NT2/D1 (cell line): ENCODE measurements around the gene EID2B.

Experiments used
- DNase-seq: peaks from one replicate; pipeline ENCODE4 v3.0.0-alpha.2; 2011; ENCODE audit warnings: low read depth, low spot score
- H3K27me3 ChIP-seq: 2 replicates; pipeline ENCODE4 v1.6.0; 2011; ENCODE audit warnings: mild to moderate bottlenecking; ENCODE audit not compliant: insufficient read length, insufficient read depth
- H3K36me3 ChIP-seq: 2 replicates; pipeline ENCODE4 v1.6.1; 2011; ENCODE audit warnings: mild to moderate bottlenecking, low read length, mixed read lengths; ENCODE audit not compliant: insufficient read depth, insufficient read length
- H3K4me1 ChIP-seq: 2 replicates; pipeline ENCODE4 v1.5.1; 2011; ENCODE audit not compliant: insufficient read depth, insufficient read length
- H3K4me3 ChIP-seq: 2 replicates; pipeline ENCODE4 v1.5.1; 2011; ENCODE audit warnings: low read depth; ENCODE audit not compliant: insufficient read length
- H3K9ac ChIP-seq: 2 replicates; pipeline ENCODE4 v1.6.0; 2011; ENCODE audit warnings: low read depth; ENCODE audit not compliant: insufficient read length
- H3K9me3 ChIP-seq: 2 replicates; pipeline ENCODE4 v1.5.1; 2011; ENCODE audit warnings: mild to moderate bottlenecking, low read length; ENCODE audit not compliant: insufficient read depth
- SUZ12 ChIP-seq: IDR thresholded peaks from 2 replicates; pipeline ENCODE4 v1.6.1; 2011; ENCODE audit not compliant: insufficient read length, insufficient read depth; ENCODE audit errors: extremely low read depth
- YY1 ChIP-seq: IDR thresholded peaks from 2 replicates; pipeline ENCODE4 v1.6.1; 2011; ENCODE audit not compliant: insufficient read length, insufficient read depth
- ZNF274 ChIP-seq: IDR thresholded peaks from 2 replicates; pipeline ENCODE4 v1.6.1; 2011; ENCODE audit warnings: mild to moderate bottlenecking, low read depth, low read length

EID2B gene

DNA sequence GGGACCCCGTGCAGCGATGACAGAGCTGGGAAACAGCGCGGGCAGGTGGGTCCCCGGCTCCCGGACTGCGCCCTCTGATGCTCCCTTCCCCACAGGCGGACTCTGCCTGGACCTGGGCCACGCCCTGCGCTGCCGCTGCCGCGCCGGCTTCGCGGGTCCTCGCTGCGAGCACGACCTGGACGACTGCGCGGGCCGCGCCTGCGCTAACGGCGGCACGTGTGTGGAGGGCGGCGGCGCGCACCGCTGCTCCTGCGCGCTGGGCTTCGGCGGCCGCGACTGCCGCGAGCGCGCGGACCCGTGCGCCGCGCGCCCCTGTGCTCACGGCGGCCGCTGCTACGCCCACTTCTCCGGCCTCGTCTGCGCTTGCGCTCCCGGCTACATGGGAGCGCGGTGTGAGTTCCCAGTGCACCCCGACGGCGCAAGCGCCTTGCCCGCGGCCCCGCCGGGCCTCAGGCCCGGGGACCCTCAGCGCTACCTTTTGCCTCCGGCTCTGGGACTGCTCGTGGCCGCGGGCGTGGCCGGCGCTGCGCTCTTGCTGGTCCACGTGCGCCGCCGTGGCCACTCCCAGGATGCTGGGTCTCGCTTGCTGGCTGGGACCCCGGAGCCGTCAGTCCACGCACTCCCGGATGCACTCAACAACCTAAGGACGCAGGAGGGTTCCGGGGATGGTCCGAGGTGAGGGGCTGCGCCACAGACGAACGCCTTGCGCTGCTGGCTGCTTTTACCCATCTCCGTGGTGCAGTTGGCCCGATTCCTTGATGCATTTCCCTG is 25.5 kb downstream of the EID2B start:
- H3K9me3 ChIP-seq: peaks cover 5% of the 10 kb centered on the region; the same call in 1 of the 2 replicates
- peaks cover 72% of the 10 kb centered on the region for H3K27me3 ChIP-seq
- no peaks in the 10 kb centered on the region for H3K36me3 ChIP-seq

DNA sequence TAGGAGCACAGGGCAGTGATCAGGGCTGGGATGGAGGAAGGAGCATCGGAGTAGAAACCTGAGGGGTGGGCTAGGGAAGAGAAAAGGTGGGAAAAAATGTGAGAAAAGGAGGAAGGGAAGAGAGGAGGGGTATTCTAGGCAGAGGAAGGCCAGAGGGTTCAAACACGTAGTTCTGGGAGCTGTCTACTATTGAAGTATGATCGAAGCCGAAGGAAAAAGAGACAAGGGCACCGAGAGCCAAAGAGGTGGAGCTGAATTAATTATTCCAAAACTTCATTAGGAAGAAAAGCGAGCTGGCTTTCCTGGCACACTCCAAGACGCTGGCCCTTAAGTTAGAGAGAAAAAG is 26.1 kb downstream of the EID2B start:
- no peak for TF ChIP-seq YY1
- TF ChIP-seq SUZ12: no peak
- TF ChIP-seq ZNF274: no peak
- Histone ChIP-seq H3K9ac (peak overlapping the region; percentile 76), H3K9me3 (peaks cover 5% of the 10 kb centered on the region; the same call in 1 of the 2 replicates), H3K4me1 (no peaks in the 10 kb centered on the region), H3K4me3 (no peak overlapping the region), H3K36me3 (no peaks in the 10 kb centered on the region), H3K27me3 (peaks cover 74% of the 10 kb centered on the region)
- no peak for DNase-seq

More for the DNA sequence above, 25.5 kb downstream of the EID2B start:
- peak overlapping the region; percentile 63 for H3K4me3 ChIP-seq
- TF ChIP-seq SUZ12 (no peak), ZNF274 (no peak), YY1 (no peak)
- DNase-seq: peak; percentile 40
- H3K9ac ChIP-seq: peak overlapping the region; percentile 76
- no peaks in the 10 kb centered on the region for H3K4me1 ChIP-seq

GRCh38 chr19:39502640-39503417 is 29.8 kb downstream of the EID2B start:
- Histone ChIP-seq H3K4me1 (peaks cover 5% of the 10 kb centered on the region), H3K27me3 (peaks cover 94% of the 10 kb centered on the region), H3K9ac (no peak overlapping the region), H3K9me3 (peaks cover 5% of the 10 kb centered on the region; the same call in 1 of the 2 replicates), H3K36me3 (no peaks in the 10 kb centered on the region), H3K4me3 (no peak overlapping the region)
- DNase-seq: peak; percentile 50
- TF ChIP-seq ZNF274 (no peak), YY1 (no peak), SUZ12 (no peak)

GRCh38 chr19:39501340-39501739 is 31.3 kb downstream of the EID2B start:
- no peak for TF ChIP-seq SUZ12
- Histone ChIP-seq H3K4me1 (peaks cover 5% of the 10 kb centered on the region), H3K36me3 (no peaks in the 10 kb centered on the region), H3K9me3 (0 out of 2 replicates have a peak, but pooled peaks cover 1% of the 10 kb centered on the region), H3K27me3 (peaks cover 82% of the 10 kb centered on the region), H3K9ac (no peak overlapping the region), H3K4me3 (no peak overlapping the region)
- no peak for DNase-seq

DNA sequence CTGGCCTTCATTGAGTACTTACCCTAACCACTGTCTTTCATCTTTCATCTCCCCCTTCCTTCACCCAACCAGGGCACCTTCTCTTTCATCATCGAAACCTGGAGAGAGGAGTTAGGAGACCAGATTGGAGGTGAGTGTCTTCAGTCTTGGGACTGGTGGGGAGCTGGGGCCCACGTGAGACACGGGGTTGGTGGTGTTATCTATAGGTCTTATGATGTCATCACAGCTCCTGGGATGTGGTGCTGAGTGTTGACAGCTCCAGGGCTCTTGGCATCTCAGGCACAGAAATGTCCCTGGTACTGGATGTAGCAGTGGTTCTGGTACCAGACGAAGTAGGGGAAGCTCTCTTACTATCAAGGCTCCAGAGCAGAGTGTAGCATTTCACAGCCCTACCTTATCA is 32.1 kb downstream of the EID2B start:
- no peaks in the 10 kb centered on the region for H3K9me3 ChIP-seq
- peaks cover 74% of the 10 kb centered on the region for H3K27me3 ChIP-seq
- DNase-seq: no peak

DNA sequence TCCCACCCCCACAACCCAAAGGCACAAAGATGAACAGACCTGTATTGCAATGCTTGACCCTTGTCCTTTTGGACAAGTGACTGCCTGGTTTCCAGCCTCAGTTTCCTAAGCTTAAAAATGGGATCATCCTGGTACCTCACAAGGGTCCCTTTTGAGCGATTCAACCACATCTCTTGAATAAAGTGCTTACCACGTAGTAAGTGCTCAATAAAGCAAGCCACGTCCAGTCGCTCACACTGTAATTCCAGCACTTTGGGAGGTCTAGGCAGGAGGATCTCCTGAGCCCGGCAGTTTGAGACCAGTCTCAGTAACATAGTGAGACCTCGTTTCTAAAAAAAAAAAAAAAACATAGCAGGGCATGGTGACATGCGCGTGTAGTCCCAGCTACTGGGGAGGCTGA is 32.7 kb downstream of the EID2B start:
- H3K27me3 ChIP-seq: peaks cover 68% of the 10 kb centered on the region
- no peaks in the 10 kb centered on the region for H3K36me3 ChIP-seq
- H3K9me3 ChIP-seq: no peaks in the 10 kb centered on the region
- H3K4me1 ChIP-seq: peaks cover 5% of the 10 kb centered on the region
- TF ChIP-seq SUZ12 (no peak), ZNF274 (no peak), YY1 (no peak)
- DNase-seq: no peak
- H3K4me3 ChIP-seq: no peak overlapping the region
- H3K9ac ChIP-seq: no peak overlapping the region

More for the DNA sequence above, 32.1 kb downstream of the EID2B start:
- Histone ChIP-seq H3K4me1 (peaks cover 5% of the 10 kb centered on the region), H3K4me3 (no peak overlapping the region), H3K9ac (no peak overlapping the region), H3K36me3 (no peaks in the 10 kb centered on the region)
- TF ChIP-seq YY1: no peak
- no peak for TF ChIP-seq ZNF274
- no peak for TF ChIP-seq SUZ12
